Upper lobe of left lung (tissue), 4 donors: ENCODE data around the gene KCNJ18.
"Not testable (repeated sequence)": the region's sequence is repeated elsewhere in the genome, so short reads cannot be mapped to it uniquely, and the experiment has no call there.

Experiments
- POLR2A ChIP-seq, 4 donors: fragments of 450-650 bp; IDR thresholded peaks; one replicate each; pipeline ENCODE4 v1.5.1; 2016 to 2017; ENCODE audit warnings: antibody characterized with exemption in 4 of 4, mild to moderate bottlenecking in 2 of 4
- TF ChIP-seq, protein P1 (sequence below), 6 experiments: fragments of 450-650 bp in 4 of 6; fragments of 200-600 bp in 2 of 6; sonication (generic) in 2 of 6; IDR thresholded peaks; one replicate each; pipeline ENCODE4 v1.5.1; 2016 to 2019; ENCODE audit warnings: antibody characterized with exemption in 6 of 6

DNA sequence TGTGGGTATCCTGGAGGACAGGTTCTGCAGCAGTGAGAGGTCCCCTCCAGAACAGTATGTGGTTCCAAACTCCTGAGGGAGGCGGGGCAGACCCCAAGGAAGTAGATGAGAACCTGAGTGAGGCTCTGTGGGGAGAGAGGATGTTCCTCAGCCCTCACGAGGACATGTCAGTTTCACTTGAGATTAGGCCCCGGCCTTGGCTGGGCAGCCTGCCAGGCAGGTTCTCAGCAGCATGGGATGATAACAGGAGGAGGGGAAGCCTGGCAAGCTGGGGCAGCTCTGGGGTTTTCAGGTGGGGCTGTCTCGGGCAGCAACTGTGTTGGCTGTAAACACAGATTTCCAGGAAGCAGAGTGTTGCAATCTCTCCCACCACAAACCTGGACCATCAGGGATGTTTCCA lies 40.3 kb upstream of the KCNJ18 start:
- TF ChIP-seq POLR2A (IDR thresholded peaks at IDR 0.05), result not testable (repeated sequence)
- TF ChIP-seq, protein P1, sequence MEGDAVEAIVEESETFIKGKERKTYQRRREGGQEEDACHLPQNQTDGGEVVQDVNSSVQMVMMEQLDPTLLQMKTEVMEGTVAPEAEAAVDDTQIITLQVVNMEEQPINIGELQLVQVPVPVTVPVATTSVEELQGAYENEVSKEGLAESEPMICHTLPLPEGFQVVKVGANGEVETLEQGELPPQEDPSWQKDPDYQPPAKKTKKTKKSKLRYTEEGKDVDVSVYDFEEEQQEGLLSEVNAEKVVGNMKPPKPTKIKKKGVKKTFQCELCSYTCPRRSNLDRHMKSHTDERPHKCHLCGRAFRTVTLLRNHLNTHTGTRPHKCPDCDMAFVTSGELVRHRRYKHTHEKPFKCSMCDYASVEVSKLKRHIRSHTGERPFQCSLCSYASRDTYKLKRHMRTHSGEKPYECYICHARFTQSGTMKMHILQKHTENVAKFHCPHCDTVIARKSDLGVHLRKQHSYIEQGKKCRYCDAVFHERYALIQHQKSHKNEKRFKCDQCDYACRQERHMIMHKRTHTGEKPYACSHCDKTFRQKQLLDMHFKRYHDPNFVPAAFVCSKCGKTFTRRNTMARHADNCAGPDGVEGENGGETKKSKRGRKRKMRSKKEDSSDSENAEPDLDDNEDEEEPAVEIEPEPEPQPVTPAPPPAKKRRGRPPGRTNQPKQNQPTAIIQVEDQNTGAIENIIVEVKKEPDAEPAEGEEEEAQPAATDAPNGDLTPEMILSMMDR (IDR thresholded peaks at IDR 0.05), result not testable (repeated sequence)
